ENCODE results near the gene PLAU.

DNA sequence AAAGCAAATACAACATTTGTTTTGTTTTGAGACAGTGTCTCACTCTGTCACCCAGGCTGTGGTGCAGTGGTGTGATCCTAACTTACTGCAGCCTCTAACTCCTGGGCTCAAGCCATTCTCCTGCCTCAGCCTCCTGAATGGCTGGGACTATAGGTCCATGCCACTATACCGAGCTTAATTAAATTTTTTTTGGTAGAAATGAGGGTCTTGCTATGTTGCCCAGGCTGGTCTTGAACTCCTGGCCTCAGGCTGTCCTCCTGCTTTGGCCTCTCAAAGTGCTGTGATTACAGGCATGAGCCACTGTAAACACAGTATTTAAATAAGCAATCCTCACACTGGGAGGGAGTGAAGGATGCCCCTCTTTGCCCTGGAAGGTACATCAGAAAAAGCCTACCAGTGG is 32.6 kb upstream of the PLAU start:
- TF ChIP-seq ZNF24 (IDR thresholded peaks at IDR 0.05) (no peak), JUND (IDR thresholded peaks at IDR 0.05; ENCODE audit: low read depth, low read length) (no peak), ASH2L (IDR thresholded peaks at IDR 0.05; ENCODE audit: borderline replicate concordance, low read depth) (no peak), HDAC6 (IDR thresholded peaks at IDR 0.05; ENCODE audit: unreplicated experiment) (no peak), ZNF207 (IDR thresholded peaks at IDR 0.05; ENCODE audit: borderline replicate concordance) (no peak), NR2C2 (IDR thresholded peaks at IDR 0.05; ENCODE audit: borderline replicate concordance, control insufficient read depth, insufficient read length, low read depth) (no peak), POLR2A (IDR thresholded peaks at IDR 0.05; ENCODE audit: low read depth, low read length) (no peak), BHLHE40 (IDR thresholded peaks at IDR 0.05; ENCODE audit: borderline replicate concordance in 1 of 2, low read depth in 2 of 2, low read length in 1 of 2) (no peak), POLR2AphosphoS5 (IDR thresholded peaks at IDR 0.05; ENCODE audit: low read length) (no peak), HCFC1 (IDR thresholded peaks at IDR 0.05; ENCODE audit: low read length) (no peak), MXI1 (IDR thresholded peaks at IDR 0.05; ENCODE audit: low read depth, low read length) (no peak), CHD4 (IDR thresholded peaks at IDR 0.05) (no peak)
- TF ChIP-seq, protein P1, sequence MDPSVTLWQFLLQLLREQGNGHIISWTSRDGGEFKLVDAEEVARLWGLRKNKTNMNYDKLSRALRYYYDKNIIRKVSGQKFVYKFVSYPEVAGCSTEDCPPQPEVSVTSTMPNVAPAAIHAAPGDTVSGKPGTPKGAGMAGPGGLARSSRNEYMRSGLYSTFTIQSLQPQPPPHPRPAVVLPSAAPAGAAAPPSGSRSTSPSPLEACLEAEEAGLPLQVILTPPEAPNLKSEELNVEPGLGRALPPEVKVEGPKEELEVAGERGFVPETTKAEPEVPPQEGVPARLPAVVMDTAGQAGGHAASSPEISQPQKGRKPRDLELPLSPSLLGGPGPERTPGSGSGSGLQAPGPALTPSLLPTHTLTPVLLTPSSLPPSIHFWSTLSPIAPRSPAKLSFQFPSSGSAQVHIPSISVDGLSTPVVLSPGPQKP (IDR thresholded peaks at IDR 0.05; ENCODE audit: low read depth, low read length), result no peak
- TF ChIP-seq, protein P2, sequence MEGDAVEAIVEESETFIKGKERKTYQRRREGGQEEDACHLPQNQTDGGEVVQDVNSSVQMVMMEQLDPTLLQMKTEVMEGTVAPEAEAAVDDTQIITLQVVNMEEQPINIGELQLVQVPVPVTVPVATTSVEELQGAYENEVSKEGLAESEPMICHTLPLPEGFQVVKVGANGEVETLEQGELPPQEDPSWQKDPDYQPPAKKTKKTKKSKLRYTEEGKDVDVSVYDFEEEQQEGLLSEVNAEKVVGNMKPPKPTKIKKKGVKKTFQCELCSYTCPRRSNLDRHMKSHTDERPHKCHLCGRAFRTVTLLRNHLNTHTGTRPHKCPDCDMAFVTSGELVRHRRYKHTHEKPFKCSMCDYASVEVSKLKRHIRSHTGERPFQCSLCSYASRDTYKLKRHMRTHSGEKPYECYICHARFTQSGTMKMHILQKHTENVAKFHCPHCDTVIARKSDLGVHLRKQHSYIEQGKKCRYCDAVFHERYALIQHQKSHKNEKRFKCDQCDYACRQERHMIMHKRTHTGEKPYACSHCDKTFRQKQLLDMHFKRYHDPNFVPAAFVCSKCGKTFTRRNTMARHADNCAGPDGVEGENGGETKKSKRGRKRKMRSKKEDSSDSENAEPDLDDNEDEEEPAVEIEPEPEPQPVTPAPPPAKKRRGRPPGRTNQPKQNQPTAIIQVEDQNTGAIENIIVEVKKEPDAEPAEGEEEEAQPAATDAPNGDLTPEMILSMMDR (IDR thresholded peaks at IDR 0.05 in 2 of 3, conservative IDR thresholded peaks at IDR 0.05 in 1 of 3; ENCODE audit: control insufficient read depth in 2 of 3, extremely low read depth in 1 of 3, insufficient read depth in 1 of 3, low read depth in 3 of 3, low read length in 3 of 3), result no peak

Measured in GM12878 (cell line).